GM21423 (cell line): ENCODE data around the gene RRAS.
"Not testable (repeated sequence)": the region's sequence is repeated elsewhere in the genome, so short reads cannot be mapped to it uniquely, and the experiment has no call there.

ENCODE experiments used
- ATAC-seq: cut with Tn5 transposase; IDR thresholded peaks from one replicate; pipeline ENCODE4 v1.9.1; 2021; ENCODE audit warnings: mild to moderate bottlenecking, moderate library complexity; ENCODE audit not compliant: unreplicated experiment

Gene RRAS

GRCh38 chr19:49633273-49633672, 6.7 kb downstream of the RRAS start:
- ATAC-seq, result not testable (repeated sequence)

GRCh38 chr19:49632576-49632975, 7.4 kb downstream of the RRAS start:
- no peak for ATAC-seq

GRCh38 chr19:49631610-49632192, 8.2 kb downstream of the RRAS start:
- no peak for ATAC-seq

GRCh38 chr19:49631014-49631588, 8.8 kb downstream of the RRAS start:
- ATAC-seq, result no peak

- ATAC-seq, result no peak
These were observed 10.3 kb downstream of the RRAS start for GRCh38 chr19:49629659-49630058.

- no peak for ATAC-seq
These were observed 13.7 kb downstream of the RRAS start for GRCh38 chr19:49626226-49626625.

GRCh38 chr19:49624967-49625910, 14.7 kb downstream of the RRAS start:
- ATAC-seq, result no peak

- ATAC-seq, result not testable (repeated sequence)
These were observed 22.1 kb downstream of the RRAS start for GRCh38 chr19:49617860-49618259.

GRCh38 chr19:49616945-49617344, 23.0 kb downstream of the RRAS start:
- no peak for ATAC-seq

- no peak for ATAC-seq
These were observed 23.4 kb downstream of the RRAS start for GRCh38 chr19:49616532-49616931.

GRCh38 chr19:49615861-49616260, 24.1 kb downstream of the RRAS start:
- ATAC-seq, result no peak

GRCh38 chr19:49614096-49614833, 25.7 kb downstream of the RRAS start:
- no peak for ATAC-seq

GRCh38 chr19:49613374-49613773, 26.6 kb downstream of the RRAS start:
- no peak for ATAC-seq

GRCh38 chr19:49609499-49610092, 30.3 kb downstream of the RRAS start:
- ATAC-seq, result no peak

- no peak for ATAC-seq
These were observed 34.3 kb downstream of the RRAS start for GRCh38 chr19:49605605-49606004.

GRCh38 chr19:49602806-49603205, 37.1 kb downstream of the RRAS start:
- ATAC-seq, result no peak

- ATAC-seq, result no peak
These were observed 38.4 kb downstream of the RRAS start for GRCh38 chr19:49601482-49602038.

GRCh38 chr19:49599378-49600295, 40.3 kb downstream of the RRAS start:
- no peak for ATAC-seq

GRCh38 chr19:49597703-49597974, 42.3 kb downstream of the RRAS start:
- no peak for ATAC-seq
